Measurements from ENCODE around the gene MYO18A. TPM values are rescaled to one million over a fixed set of nuclear protein-coding genes. Genes with fewer than 3 reads are reported as not detected.

Gene MYO18A
- polyA plus RNA-seq, 3 donors from 2014 or later = 1.5 to 32.5 (median 5.2) TPM

DNA sequence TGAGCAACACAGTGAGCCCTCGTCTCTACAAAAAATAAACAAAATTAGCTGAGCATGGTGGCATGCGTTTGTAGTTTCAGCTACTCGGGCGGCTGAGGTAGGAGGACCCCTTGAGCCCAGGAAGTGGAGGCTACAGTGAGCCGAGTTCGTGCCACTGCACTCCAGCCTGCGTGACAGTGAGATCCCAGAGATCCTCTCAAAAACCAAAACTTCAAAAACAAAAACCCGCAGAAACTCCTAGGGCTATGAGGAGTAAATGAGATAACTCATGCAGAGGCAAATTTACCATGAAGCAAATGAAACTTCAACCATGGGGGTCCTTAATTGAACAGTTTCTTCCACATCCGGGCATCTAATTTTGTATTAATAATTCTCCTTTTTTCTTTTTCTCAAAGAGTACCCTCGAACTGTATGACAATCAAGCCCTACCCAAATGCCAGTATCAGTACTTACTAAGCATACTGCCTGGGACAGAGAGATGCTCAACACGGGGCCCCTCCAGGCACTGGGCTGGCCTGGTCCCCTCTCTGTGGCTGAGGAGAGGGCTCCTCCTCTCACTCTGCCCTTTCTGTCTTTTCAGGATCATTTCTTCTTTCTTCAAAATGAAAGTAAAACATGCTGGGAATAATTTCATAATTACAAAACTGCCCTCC lies 138.0 kb downstream of the MYO18A start:
- Mint-ChIP-seq H3K4me1 (peaks cover 0 to 5% of the 10 kb centered on the region in 2 donors), H3K36me3 (peaks cover 0 to 14% (median 0%) of the 10 kb centered on the region in 3 donors), H3K4me3 (no peak overlapping the region), H3K27me3 (ENCODE audit: low read depth in 3 of 3) (peaks cover 0 to 5% (median 2%) of the 10 kb centered on the region in 3 donors), H3K27ac (no peak overlapping the region), H3K9me3 (no peaks in the 10 kb centered on the region)
- no peak for DNase-seq

GRCh38 chr17:29041571-29041970 lies 138.6 kb downstream of the MYO18A start:
- no peak overlapping the region for H3K4me3 Mint-ChIP-seq
- peaks cover 0 to 13% (median 0%) of the 10 kb centered on the region in 3 donors for H3K36me3 Mint-ChIP-seq
- H3K9me3 Mint-ChIP-seq = no peaks in the 10 kb centered on the region
- no peak overlapping the region for H3K27ac Mint-ChIP-seq
- peaks cover 0 to 5% of the 10 kb centered on the region in 2 donors for H3K4me1 Mint-ChIP-seq
- DNase-seq = no peak
- H3K27me3 Mint-ChIP-seq (ENCODE audit: low read depth in 3 of 3) = peaks cover 2 to 3% (median 2%) of the 10 kb centered on the region in 3 donors

GRCh38 chr17:29041091-29041490 lies 139.1 kb downstream of the MYO18A start:
- Mint-ChIP-seq H3K27me3 (ENCODE audit: low read depth in 3 of 3) (peaks cover 2 to 4% (median 2%) of the 10 kb centered on the region in 3 donors), H3K4me3 (no peak overlapping the region), H3K27ac (no peak overlapping the region), H3K4me1 (peaks cover 0 to 5% of the 10 kb centered on the region in 2 donors), H3K36me3 (peaks cover 0 to 8% (median 0%) of the 10 kb centered on the region in 3 donors), H3K9me3 (peaks cover 0 to 2% (median 0%) of the 10 kb centered on the region in 6 donors)
- no peak for DNase-seq

- Mint-ChIP-seq H3K27ac (no peak overlapping the region), H3K4me3 (no peak overlapping the region), H3K4me1 (peaks cover 0 to 5% of the 10 kb centered on the region in 2 donors), H3K9me3 (peaks cover 0 to 4% (median 3%) of the 10 kb centered on the region in 6 donors), H3K36me3 (peaks cover 0 to 4% (median 3%) of the 10 kb centered on the region in 3 donors), H3K27me3 (ENCODE audit: low read depth in 3 of 3) (peaks cover 2 to 4% (median 3%) of the 10 kb centered on the region in 3 donors)
- DNase-seq = no peak
Observed at GRCh38 chr17:29039764-29040598, 140.2 kb downstream of the MYO18A start.

DNA sequence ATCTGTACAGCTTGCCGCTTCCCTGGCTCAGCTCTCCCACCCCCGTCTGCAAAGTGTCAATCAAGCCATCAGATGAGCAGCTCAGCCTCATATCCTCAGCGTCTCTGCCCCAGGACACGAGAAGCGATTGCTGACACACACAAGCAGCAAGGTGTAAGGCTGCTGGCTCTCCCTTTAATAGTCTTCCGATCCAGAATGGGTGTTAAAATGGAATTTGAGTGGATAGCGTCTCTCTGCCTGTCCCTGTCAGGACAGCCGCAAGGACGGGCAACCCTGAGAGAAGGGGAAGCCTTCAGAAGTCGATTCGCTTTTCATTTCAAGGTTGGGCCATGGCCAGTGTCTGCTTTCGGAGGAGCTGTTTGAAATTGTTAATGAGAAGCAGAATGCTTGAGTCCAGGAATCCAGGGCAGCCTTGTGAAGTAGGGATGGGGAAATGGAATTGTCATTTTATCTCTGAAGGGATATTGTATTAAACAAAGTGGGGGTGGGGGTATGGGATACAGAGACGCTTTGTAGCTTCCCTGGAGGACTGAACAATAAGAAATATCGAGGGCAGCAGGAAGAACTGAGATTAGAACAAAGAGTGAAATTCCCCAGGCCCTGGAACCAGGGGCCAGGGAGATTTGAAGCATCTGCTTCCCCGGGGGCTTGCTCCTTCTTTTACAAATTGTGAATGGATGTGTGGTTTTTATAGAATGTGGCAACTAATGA lies 142.0 kb downstream of the MYO18A start:
- H3K27me3 Mint-ChIP-seq (ENCODE audit: low read depth in 3 of 3) = peaks cover 2 to 4% (median 3%) of the 10 kb centered on the region in 3 donors
- peaks cover 0 to 5% of the 10 kb centered on the region in 2 donors for H3K4me1 Mint-ChIP-seq
- H3K36me3 Mint-ChIP-seq = peaks cover 0 to 5% (median 3%) of the 10 kb centered on the region in 3 donors
- no peak overlapping the region for H3K4me3 Mint-ChIP-seq
- DNase-seq = no peak
- peaks cover 5 to 13% (median 9%) of the 10 kb centered on the region in 6 donors for H3K9me3 Mint-ChIP-seq
- H3K27ac Mint-ChIP-seq = no peak overlapping the region

- DNase-seq = no peak
- Mint-ChIP-seq H3K27ac (no peak overlapping the region), H3K36me3 (peaks cover 0 to 5% (median 3%) of the 10 kb centered on the region in 3 donors), H3K4me3 (no peak overlapping the region), H3K27me3 (ENCODE audit: low read depth in 3 of 3) (peaks cover 2 to 4% (median 3%) of the 10 kb centered on the region in 3 donors), H3K4me1 (peaks cover 0 to 3% of the 10 kb centered on the region in 2 donors), H3K9me3 (peaks cover 5 to 13% (median 9%) of the 10 kb centered on the region in 6 donors)
Observed at GRCh38 chr17:29037739-29038084, 142.5 kb downstream of the MYO18A start.

- H3K27me3 Mint-ChIP-seq (ENCODE audit: low read depth in 3 of 3) = peaks cover 3 to 5% (median 4%) of the 10 kb centered on the region in 3 donors
- H3K9me3 Mint-ChIP-seq = peaks cover 5 to 13% (median 9%) of the 10 kb centered on the region in 6 donors
- DNase-seq = no peak
- H3K27ac Mint-ChIP-seq = no peak overlapping the region
- peaks cover 0 to 5% (median 3%) of the 10 kb centered on the region in 3 donors for H3K36me3 Mint-ChIP-seq
- no peaks in the 10 kb centered on the region for H3K4me1 Mint-ChIP-seq
- H3K4me3 Mint-ChIP-seq = no peak overlapping the region
Observed at GRCh38 chr17:29036584-29036983, 143.6 kb downstream of the MYO18A start.

DNA sequence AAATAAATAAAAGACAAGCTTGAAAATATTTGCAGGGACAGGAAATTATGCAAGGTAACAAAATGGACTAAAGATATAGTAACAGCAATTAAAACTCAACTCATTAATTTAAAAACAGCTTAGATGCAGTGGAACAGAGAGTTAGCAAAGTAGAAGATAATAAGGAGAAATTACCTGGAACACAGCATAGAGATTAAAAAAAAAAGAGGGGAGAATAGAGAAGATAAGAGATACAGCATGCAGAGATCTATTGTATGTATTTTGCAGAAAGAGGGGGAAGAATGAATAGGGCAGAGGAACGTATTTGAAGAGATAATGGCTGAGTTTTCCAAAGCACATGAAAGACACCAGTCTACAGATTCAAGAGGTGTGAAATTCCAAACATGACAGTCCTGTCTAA lies 145.7 kb downstream of the MYO18A start:
- peaks cover 5 to 13% (median 9%) of the 10 kb centered on the region in 6 donors for H3K9me3 Mint-ChIP-seq
- H3K4me1 Mint-ChIP-seq = no peaks in the 10 kb centered on the region

DNA sequence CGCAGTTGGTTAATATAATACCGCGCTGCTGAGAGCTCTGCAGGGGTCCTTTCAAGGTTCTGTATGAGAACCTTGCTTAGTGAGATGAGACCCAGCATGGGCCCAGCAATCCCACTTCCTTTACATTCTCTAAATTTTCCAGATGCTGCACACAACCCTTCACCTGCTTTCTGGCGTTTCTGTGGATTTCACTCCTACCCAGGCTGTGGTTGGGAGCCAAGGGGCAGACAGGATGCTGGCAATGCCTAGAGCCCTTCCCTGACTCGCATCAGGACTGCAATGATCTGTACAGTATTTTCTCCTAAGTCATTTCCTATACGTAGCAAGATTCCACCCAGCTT lies 147.4 kb downstream of the MYO18A start:
- Mint-ChIP-seq H3K27ac (no peak overlapping the region), H3K9me3 (peaks cover 5 to 13% (median 9%) of the 10 kb centered on the region in 6 donors), H3K27me3 (ENCODE audit: low read depth in 3 of 3) (peaks cover 4 to 11% (median 5%) of the 10 kb centered on the region in 3 donors), H3K4me3 (no peak overlapping the region), H3K4me1 (no peaks in the 10 kb centered on the region), H3K36me3 (peaks cover 0 to 5% (median 3%) of the 10 kb centered on the region in 3 donors)
- no peak for DNase-seq

More for the DNA sequence above, 145.7 kb downstream of the MYO18A start:
- Mint-ChIP-seq H3K36me3 (peaks cover 0 to 5% (median 3%) of the 10 kb centered on the region in 3 donors), H3K27me3 (ENCODE audit: low read depth in 3 of 3) (peaks cover 3 to 7% (median 5%) of the 10 kb centered on the region in 3 donors), H3K4me3 (no peak overlapping the region), H3K27ac (no peak overlapping the region)
- DNase-seq = no peak

GRCh38 chr17:29032013-29032856 lies 148.0 kb downstream of the MYO18A start:
- DNase-seq = no peak
- Mint-ChIP-seq H3K4me1 (no peaks in the 10 kb centered on the region), H3K27ac (no peak overlapping the region), H3K36me3 (peaks cover 0 to 5% (median 3%) of the 10 kb centered on the region in 3 donors), H3K27me3 (ENCODE audit: low read depth in 3 of 3) (peaks cover 6 to 13% (median 7%) of the 10 kb centered on the region in 3 donors), H3K4me3 (no peak overlapping the region), H3K9me3 (peaks cover 5 to 13% (median 9%) of the 10 kb centered on the region in 6 donors)

DNA sequence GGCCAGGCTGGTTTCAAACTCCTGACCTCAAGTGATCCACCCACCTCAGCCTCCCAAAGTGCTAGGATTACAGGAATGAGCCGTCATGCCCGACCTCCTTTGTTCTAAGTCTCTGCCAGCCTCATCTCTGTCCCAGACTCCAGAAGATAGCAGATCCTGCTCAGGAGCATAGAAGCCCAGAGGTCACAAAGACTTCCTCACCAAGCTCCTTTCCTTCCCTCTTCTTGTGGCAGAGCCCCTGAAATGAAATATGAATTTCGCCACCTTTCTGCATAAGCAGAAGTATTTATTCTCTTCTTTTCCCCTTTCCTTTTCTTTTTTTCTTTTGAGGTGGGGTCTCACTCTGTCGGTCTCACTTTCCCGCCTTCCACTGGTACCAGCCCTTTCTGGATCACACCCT lies 148.7 kb downstream of the MYO18A start:
- peaks cover 6 to 12% (median 7%) of the 10 kb centered on the region in 3 donors for H3K27me3 Mint-ChIP-seq (ENCODE audit: low read depth in 3 of 3)
- peaks cover 0 to 5% (median 3%) of the 10 kb centered on the region in 3 donors for H3K36me3 Mint-ChIP-seq

DNA sequence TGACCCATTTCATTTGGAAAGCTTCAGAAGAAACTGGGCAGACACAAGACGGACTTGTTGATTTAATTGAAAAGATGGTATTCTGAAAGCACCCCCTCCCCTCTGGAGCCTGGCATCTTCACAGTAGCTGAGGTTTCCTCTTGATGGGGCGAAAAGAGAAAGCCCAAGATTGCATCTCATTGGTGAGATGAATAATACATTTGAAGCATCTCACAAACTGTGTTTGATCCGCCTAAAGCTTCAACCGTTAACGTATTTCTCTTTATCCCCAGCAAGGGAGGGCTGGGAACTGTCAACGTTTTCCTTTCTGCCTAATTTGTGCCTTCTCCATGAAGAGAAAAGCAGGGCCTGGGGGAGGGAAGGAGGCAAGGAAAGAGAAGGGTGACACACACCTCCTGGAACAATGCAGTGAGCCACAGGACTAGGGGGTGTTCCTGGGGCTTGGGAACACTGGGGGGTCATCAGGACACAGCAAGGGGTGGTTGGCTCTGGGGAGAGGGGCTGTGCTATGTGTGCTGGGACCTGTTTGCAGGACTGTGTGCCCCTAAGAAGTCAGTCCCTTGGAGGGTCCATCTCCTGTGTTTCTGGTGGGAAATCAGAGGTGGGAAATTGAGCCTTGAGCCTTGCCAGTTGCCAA lies 155.8 kb downstream of the MYO18A start:
- H3K4me1 Mint-ChIP-seq = peaks cover 2 to 4% of the 10 kb centered on the region in 2 donors
- peaks cover 0 to 1% (median 0%) of the 10 kb centered on the region in 6 donors for H3K9me3 Mint-ChIP-seq
- peaks cover 3 to 34% (median 14%) of the 10 kb centered on the region in 3 donors for H3K27me3 Mint-ChIP-seq (ENCODE audit: low read depth in 3 of 3)
- no peak overlapping the region for H3K27ac Mint-ChIP-seq
- peaks cover 0 to 4% (median 0%) of the 10 kb centered on the region in 3 donors for H3K36me3 Mint-ChIP-seq
- DNase-seq = no peak
- no peak overlapping the region for H3K4me3 Mint-ChIP-seq

More for the DNA sequence above, 148.7 kb downstream of the MYO18A start:
- Mint-ChIP-seq H3K4me3 (no peak overlapping the region), H3K4me1 (no peaks in the 10 kb centered on the region), H3K9me3 (peaks cover 5 to 13% (median 9%) of the 10 kb centered on the region in 6 donors), H3K27ac (no peak overlapping the region)
- DNase-seq = no peak
